ENCODE data around the gene RNF113A. TPM values are rescaled to one million over a fixed set of nuclear protein-coding genes. Genes with fewer than 3 reads are reported as not detected.
"Not testable (repeated sequence)": the region's sequence is repeated elsewhere in the genome, so short reads cannot be mapped to it uniquely, and the experiment has no call there.

Gene RNF113A
- polyA plus RNA-seq, 10 donors = 7.9 to 11.3 (median 8.9) TPM

- peak; percentile 89 to 96 (median 94) for DNase-seq
These were observed 18.9 kb downstream of the RNF113A start, which contains the start of gene UPF3B for GRCh38 chrX:119852382-119853353. UPF3B (minus strand) TSS chrX:119852963; CDS start chrX:119852928, 35 bp downstream.

DNA sequence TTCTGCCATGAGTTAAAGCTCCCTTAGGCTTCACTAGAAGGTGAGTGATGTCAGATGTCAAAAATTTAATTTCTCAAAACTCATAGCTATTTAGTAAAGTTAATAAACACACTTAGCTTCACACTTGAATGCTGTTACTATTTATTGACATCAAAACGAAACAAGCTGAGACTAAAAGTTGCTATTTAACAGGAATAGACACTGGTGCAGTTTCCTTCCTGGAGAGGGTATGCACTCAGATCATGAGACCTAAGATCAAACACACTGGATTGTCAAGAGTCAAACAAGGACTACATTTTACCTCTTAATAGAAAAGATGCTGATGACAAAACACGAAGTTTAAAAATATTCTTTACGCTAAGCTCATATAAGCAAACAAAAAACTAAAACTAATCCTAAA is 37.6 kb downstream of the RNF113A start:
- DNase-seq = no peak

GRCh38 chrX:119828446-119828845 is 43.1 kb downstream of the RNF113A start:
- no peak for DNase-seq

DNA sequence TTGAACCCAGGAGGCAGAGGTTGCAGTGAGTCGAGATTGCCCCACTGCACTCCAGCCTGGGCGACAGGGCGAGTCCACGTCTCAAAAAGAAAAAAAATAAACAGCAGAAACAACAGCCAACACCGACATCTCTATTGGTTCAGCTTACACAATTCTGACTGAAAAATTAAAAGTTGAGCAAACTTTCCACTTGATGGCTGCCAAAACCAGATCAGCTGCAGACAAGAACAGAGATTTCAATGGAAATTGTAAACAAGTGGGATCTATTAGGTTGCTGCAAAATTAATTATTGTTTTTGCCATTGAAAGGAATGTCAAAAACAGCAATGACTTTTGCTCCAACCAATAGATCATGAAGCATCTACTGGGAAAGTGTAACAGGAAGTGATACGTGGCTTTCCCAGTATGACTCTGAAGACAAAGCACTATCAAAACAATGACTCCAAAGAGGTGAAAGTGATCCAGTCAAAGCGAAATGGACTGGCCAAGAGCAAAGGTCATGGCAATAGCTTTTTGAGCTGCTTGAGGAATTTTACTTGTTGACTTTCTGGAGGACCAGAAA is 45.1 kb downstream of the RNF113A start:
- DNase-seq = no peak

- DNase-seq = not testable (repeated sequence)
These were observed 47.3 kb downstream of the RNF113A start for GRCh38 chrX:119824221-119824620.

DNA sequence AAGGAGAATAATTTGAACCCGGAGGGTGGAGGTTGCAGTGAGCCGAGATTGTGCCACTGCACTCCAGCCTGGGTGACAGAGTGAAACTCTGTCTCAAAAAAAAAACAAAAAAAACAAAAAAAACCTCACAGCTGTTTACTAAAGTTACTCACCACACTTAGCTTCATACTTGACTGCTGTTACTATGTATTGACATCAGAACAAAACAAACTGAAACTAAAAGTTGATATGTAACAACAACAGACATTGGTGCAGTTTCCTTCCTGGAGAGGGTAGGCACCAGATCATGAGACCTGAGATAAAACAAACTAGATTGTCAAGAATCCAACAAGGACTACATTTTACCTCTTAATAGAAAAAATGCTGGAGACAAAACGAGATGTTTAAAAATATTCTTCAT is 49.8 kb downstream of the RNF113A start:
- peak in 1 of 3 donors; percentile 2 for DNase-seq

Other genes starting within 250 kb of the RNF113A start
- gene SEPTIN6, start 178.6 kb downstream of the RNF113A start, polyA plus RNA-seq (ENCODE audit: insufficient read length in 10 of 10) = 10 to 100 TPM; 22.7 to 42.2 (median 29.1) TPM
- gene SOWAHD, start 113.1 kb downstream of the RNF113A start, polyA plus RNA-seq (ENCODE audit: insufficient read length in 10 of 10) = under 1 TPM; 0.16 to 0.75 (median 0.43) TPM
- gene RPL39, start 80.1 kb downstream of the RNF113A start, polyA plus RNA-seq (ENCODE audit: insufficient read length in 10 of 10) = 1,000 to 10,000 TPM; 2,941 to 3,876 (median 3,260) TPM
- gene UPF3B, start 18.8 kb downstream of the RNF113A start, polyA plus RNA-seq (ENCODE audit: insufficient read length in 10 of 10) = 10 to 100 TPM in 9 of 10 donors, 1 to 10 TPM in 1; 9.2 to 14.7 (median 12.4) TPM
- gene NDUFA1, start 99 bp upstream of the RNF113A start, polyA plus RNA-seq (ENCODE audit: insufficient read length in 10 of 10) = 100 to 1,000 TPM in 6 of 10 donors, 10 to 100 TPM in 4; 81.4 to 126 (median 101) TPM
- not detected for gene AKAP14, start 24.2 kb upstream of the RNF113A start, polyA plus RNA-seq (ENCODE audit: insufficient read length in 10 of 10)
- gene NKAP, start 72.0 kb upstream of the RNF113A start, polyA plus RNA-seq (ENCODE audit: insufficient read length in 10 of 10) = 10 to 100 TPM in 1 of 10 donors, 1 to 10 TPM in 9; 7.7 to 10.7 (median 8.8) TPM
- under 1 TPM in 2 of 10 donors, not detected in 8; 0.09 to 0.10 TPM for gene RHOXF2B, start 206.0 kb upstream of the RNF113A start, polyA plus RNA-seq (ENCODE audit: insufficient read length in 10 of 10)
- 1 to 10 TPM in 1 of 10 donors, under 1 TPM in 5, not detected in 4; 0.17 to 1.1 (median 0.68) TPM for gene RHOXF1, start 244.2 kb upstream of the RNF113A start, polyA plus RNA-seq (ENCODE audit: insufficient read length in 10 of 10)

All from muscle of back (tissue), 11 donors.